GM18517 (cell line): Measurements from ENCODE around the gene TBC1D25.
A peak's percentile ranks its signal among the peaks of the same experiment; 100 is the strongest.
"Not testable (repeated sequence)": the region's sequence is repeated elsewhere in the genome, so short reads cannot be mapped to it uniquely, and the experiment has no call there.

ENCODE experiments used
- ATAC-seq: cut with Tn5 transposase; IDR thresholded peaks from one replicate; pipeline ENCODE4 v1.9.1; 2021; ENCODE audit warnings: mild to moderate bottlenecking, moderate library complexity; ENCODE audit not compliant: unreplicated experiment

TBC1D25 gene

DNA sequence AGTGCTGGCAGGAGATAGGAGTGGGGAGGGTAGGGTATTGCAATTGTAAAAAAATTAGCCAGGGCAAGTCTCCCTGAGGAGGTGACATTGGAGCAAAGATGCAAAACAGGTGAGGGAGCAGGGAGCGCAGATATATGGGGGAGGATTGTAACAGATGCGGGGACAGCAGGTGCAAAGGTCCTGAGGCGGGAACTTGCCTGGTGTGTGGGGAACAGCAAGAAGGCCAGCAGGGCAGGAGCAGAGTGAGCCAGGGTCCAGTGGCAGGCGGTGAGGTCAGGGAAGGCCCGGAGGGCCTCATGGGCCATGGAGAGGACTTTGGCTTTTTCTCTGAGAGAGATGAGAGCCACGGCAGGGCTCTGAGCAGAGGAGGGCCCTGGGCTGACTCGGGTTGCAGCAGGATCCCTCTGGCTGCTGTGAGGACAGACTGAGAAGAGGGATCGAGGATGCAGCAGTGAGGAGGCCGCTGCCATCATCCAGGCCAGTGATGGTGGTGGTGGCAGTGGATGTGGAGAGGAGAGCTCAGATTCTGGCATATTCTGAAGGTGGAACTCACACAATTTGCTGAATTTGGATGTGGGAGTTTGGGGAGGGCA lies 24.6 kb upstream of the TBC1D25 start:
- no peak for ATAC-seq

DNA sequence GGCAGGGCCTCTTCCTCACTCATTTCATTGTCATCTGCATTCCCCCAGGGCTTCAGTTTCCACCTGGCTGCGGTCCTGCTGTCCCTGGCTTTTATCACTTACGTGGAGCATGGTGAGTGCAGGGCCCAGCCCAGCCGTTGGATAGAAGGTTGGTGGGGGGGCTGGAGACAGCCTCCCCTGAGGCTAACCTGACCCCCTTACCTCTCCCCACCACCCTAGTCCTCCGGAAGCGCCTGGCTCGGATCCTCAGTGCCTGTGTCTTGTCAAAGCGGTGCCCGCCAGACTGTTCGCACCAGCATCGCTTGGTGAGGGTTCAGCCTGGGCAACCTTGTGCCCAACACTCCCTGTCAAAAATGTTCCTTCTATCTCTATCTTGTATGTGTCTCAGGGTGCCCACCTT lies 23.7 kb upstream of the TBC1D25 start:
- no peak for ATAC-seq

- ATAC-seq, result no peak
Measured at GRCh38 chrX:48516285-48516684, 23.2 kb upstream of the TBC1D25 start.

GRCh38 chrX:48516987-48517386 lies 22.5 kb upstream of the TBC1D25 start:
- ATAC-seq, result no peak

DNA sequence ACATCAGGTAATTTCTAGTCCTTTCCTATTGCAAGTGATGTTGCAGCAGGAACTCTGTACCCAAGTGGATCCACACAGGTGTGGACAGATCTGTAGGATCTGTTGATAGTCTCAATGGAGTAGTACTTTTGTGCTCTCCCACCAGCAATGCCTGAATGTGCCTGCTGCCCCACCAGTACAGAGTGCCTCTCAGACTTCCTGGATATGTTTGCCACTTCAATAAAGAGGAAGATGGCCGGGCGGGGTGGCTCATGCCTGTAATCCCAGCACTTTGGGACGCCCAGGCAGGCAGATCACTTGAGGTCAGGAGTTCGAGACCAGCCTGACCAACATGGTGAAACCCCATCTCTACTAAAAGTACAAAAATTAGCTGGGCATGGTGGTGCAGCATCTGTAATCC lies 20.0 kb upstream of the TBC1D25 start:
- ATAC-seq, result not testable (repeated sequence)

GRCh38 chrX:48520455-48520854 lies 19.1 kb upstream of the TBC1D25 start:
- ATAC-seq, result no peak

- no peak for ATAC-seq
Measured at GRCh38 chrX:48520976-48521352, 18.6 kb upstream of the TBC1D25 start.

DNA sequence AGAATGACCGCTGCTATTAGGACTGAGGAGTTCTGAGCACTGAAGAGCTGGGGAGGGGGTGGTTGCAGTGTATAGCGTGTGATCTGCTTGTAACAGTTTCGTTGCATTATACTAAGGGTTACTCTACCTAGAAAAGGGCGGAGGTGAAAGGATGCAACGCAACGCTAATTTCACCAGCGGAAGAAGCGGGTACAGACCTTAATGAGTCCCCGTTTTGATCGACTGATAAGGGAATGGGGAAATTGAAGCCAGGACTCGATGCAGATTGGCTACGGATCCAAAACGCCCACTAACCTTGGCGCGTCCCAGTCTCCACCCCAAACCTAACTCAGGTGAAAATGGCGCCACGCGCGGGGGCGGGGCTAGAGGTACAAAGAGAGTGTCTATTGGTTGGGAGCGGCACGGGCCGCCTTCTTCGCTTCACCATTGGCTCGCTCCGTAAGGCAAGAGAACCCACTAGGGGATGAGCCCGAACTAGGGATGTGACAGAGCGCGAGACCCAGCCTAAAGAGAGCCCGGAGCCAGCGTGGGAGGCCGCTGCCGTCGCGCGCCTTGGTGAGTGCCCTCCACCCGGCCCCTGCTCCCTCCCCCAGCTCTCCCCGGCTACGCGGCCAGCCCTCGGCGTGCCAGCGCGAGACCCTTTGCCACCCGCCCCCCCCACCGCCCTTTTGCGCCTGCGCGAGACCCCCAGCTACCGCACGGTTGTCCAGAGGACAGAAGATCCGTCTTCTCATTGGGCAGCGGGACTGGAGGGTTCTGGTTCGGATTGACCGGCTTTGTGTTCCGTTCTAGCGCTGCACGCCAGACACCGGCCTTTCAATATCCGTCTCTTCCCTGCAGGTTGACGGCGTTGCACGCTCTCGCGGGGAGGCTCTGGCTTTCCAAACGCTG lies 17.9 kb upstream of the TBC1D25 start, which contains the start of gene EBP:
Gene EBP (plus strand): TSS at position 456 of the 891 bp plus-strand sequence. CDS start 1,964 bp downstream, outside the sequence.
- ATAC-seq, result peak; percentile 93

- no peak for ATAC-seq
Measured at GRCh38 chrX:48522291-48522690, 17.2 kb upstream of the TBC1D25 start.

- ATAC-seq, result no peak
Measured at GRCh38 chrX:48523682-48524081, 15.8 kb upstream of the TBC1D25 start.

- ATAC-seq, result not testable (repeated sequence)
Measured at GRCh38 chrX:48525853-48526252, 13.7 kb upstream of the TBC1D25 start.

DNA sequence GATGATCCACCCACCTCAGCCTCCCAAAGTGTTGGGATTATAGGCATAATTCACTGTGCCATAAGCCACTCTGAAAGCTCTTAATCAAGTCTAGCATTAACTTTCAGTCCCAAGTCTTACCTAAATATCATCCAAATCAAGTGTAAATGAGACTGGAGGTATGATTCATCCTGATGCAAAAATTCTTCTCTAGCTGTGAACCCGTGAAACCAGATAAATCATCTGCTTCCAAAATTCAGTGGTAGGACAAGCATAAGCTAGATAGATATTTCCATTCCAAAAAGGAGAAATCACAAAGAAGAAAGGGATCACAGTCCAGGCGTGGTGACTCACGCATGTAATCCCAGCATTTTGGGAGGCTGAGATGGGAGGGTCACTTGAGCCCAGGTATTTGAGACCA lies 8.8 kb upstream of the TBC1D25 start:
- ATAC-seq, result no peak

DNA sequence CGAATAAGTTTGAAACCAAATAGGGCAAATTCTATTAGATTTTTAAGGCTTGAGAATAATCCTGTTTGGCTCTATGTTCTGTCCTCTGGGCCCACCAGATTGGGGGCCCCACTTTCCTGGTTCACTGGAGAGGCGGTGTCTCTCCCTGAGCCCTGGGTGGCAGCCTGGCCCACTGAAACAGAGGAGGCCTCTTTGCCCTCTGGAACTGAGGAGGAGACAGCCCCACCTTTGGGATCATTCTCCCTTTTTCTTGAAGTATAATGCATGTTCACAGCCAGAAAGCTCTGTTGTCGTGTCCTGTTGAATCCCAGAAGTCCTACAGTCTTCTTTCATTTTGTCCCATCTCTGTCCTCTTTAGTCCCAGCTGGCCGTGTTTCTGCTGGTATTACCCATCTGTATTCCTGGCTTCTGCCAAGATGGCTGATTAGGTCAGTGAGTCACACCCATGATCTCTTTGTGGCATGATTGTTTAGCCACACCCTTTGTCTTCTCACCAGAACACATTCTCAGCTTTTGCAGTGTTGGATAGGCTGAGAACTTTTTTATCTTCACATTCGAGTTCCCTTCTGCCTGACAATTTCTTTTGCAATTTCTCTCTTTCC lies 8.1 kb upstream of the TBC1D25 start:
- no peak for ATAC-seq

GRCh38 chrX:48532161-48532560 lies 7.4 kb upstream of the TBC1D25 start:
- no peak for ATAC-seq

DNA sequence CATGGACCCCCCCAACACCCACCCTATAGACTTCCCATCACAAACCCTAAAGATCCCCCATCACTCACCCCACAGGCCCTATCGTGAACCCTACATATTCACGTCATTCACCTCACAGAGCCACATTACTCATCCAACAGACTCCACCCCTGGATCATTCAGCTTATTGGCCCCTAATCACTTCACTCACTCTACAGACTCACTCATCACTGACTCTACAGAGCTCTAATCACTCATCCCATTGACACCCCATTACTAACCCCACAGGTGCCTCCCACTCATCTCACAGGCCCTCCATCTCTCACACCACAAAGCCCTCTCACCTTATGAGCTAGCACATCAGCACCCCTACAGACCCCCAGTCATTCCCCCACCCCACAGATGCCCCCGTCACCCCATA lies 6.3 kb upstream of the TBC1D25 start:
- ATAC-seq, result no peak

GRCh38 chrX:48538641-48539344 lies 721 bp upstream of the TBC1D25 start:
- ATAC-seq, result peak; percentile 2

DNA sequence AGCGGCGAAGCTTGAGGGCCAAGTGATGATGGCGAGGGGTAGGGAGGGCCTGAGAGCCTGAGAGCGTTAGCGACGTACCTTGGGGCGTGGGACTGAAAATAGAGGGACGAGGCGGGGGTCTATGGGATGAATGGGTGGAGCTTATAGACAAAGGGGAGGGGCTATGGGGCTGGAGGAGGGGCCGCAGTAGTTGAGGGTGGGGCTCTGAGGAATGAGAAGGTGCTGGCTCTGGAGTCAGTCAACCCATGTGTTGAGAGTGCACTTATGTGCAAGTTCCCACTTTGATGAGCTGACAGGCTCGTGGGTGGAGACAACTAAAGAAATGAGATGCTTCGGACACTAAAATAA lies 488 bp downstream of the TBC1D25 start:
- ATAC-seq, result peak; percentile 9

GRCh38 chrX:48540480-48540879 lies 966 bp downstream of the TBC1D25 start:
- no peak for ATAC-seq

- no peak for ATAC-seq
Measured at GRCh38 chrX:48541140-48541814, 1.8 kb downstream of the TBC1D25 start.

DNA sequence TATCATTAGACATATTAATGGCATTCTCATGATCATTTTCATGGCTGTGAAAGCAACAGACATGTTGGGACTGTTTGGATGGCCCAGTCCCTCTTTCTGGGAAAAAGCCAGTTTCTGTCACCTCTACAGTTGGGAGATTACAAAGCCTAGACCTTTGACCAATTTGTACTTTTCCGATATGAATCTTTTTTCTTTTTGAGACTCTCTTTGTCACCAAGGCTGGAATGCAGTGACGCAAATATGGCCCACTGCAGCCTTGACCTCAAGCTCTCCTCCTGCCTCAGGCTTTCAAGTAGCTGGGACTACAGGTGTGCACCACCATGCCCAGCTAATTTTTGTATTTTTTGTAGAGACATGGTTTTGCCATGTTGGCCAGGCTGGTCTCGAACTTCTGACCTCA lies 9.4 kb downstream of the TBC1D25 start:
- no peak for ATAC-seq
